Measurements from ENCODE around the gene SPATA20.

The SPATA20 gene

GRCh38 chr17:50523208-50523607 is 23.8 kb upstream of the SPATA20 start (continued):
- TF ChIP-seq, protein P1, sequence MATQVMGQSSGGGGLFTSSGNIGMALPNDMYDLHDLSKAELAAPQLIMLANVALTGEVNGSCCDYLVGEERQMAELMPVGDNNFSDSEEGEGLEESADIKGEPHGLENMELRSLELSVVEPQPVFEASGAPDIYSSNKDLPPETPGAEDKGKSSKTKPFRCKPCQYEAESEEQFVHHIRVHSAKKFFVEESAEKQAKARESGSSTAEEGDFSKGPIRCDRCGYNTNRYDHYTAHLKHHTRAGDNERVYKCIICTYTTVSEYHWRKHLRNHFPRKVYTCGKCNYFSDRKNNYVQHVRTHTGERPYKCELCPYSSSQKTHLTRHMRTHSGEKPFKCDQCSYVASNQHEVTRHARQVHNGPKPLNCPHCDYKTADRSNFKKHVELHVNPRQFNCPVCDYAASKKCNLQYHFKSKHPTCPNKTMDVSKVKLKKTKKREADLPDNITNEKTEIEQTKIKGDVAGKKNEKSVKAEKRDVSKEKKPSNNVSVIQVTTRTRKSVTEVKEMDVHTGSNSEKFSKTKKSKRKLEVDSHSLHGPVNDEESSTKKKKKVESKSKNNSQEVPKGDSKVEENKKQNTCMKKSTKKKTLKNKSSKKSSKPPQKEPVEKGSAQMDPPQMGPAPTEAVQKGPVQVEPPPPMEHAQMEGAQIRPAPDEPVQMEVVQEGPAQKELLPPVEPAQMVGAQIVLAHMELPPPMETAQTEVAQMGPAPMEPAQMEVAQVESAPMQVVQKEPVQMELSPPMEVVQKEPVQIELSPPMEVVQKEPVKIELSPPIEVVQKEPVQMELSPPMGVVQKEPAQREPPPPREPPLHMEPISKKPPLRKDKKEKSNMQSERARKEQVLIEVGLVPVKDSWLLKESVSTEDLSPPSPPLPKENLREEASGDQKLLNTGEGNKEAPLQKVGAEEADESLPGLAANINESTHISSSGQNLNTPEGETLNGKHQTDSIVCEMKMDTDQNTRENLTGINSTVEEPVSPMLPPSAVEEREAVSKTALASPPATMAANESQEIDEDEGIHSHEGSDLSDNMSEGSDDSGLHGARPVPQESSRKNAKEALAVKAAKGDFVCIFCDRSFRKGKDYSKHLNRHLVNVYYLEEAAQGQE (tag by site-specific recombination; IDR thresholded peaks at IDR 0.05): no peak
- TF ChIP-seq ZNF768 (tag by site-specific recombination; IDR thresholded peaks at IDR 0.05): no peak
- TF ChIP-seq, protein P2, sequence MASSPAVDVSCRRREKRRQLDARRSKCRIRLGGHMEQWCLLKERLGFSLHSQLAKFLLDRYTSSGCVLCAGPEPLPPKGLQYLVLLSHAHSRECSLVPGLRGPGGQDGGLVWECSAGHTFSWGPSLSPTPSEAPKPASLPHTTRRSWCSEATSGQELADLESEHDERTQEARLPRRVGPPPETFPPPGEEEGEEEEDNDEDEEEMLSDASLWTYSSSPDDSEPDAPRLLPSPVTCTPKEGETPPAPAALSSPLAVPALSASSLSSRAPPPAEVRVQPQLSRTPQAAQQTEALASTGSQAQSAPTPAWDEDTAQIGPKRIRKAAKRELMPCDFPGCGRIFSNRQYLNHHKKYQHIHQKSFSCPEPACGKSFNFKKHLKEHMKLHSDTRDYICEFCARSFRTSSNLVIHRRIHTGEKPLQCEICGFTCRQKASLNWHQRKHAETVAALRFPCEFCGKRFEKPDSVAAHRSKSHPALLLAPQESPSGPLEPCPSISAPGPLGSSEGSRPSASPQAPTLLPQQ (tag by site-specific recombination; IDR thresholded peaks at IDR 0.05): no peak
- no peak for TF ChIP-seq ZNF133 (tag by site-specific recombination; IDR thresholded peaks at IDR 0.05)

DNA sequence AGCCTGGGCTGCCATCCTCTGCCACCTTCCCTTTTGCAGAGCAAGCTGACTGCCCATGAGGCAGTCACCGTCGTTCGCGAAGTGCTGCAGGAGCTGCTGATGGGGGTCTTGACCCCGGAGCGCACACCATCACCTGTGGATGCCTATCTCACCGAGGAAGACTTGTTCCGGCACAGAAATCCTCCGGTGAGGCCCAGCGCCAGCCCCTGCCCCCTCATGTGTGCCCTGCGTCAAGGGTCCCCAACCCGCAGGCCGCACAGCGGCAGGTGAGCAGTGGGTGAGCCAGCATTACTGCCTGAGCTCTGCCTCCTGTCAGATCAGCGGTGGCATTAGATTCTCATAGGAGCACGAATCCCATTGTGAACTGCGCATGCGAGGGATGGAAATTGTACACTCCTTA is 22.1 kb upstream of the SPATA20 start:
- TF ChIP-seq PRDM4 (tag by site-specific recombination; IDR thresholded peaks at IDR 0.05) (no peak), ZNF530 (tag by site-specific recombination; IDR thresholded peaks at IDR 0.05; ENCODE audit: low read depth) (no peak), KLF9 (tag by site-specific recombination; IDR thresholded peaks at IDR 0.05; ENCODE audit: low read depth) (no peak), ZNF580 (tag by site-specific recombination; IDR thresholded peaks at IDR 0.05) (no peak), ZNF624 (tag by site-specific recombination; IDR thresholded peaks at IDR 0.05) (no peak), ZNF121 (tag by site-specific recombination; IDR thresholded peaks at IDR 0.05) (no peak), ZSCAN23 (tag by site-specific recombination; IDR thresholded peaks at IDR 0.05) (no peak), HOXD13 (CRISPR knock-in tag; IDR thresholded peaks at IDR 0.05; ENCODE audit: borderline replicate concordance) (no peak), ZNF548 (tag by site-specific recombination; IDR thresholded peaks at IDR 0.05) (no peak), ZNF398 (tag by site-specific recombination; IDR thresholded peaks at IDR 0.05) (no peak), ZBTB1 (tag by site-specific recombination; IDR thresholded peaks at IDR 0.05) (no peak), ZNF274 (IDR thresholded peaks at IDR 0.05; ENCODE audit: low read length) (no peak), ZNF274 (tag by site-specific recombination; IDR thresholded peaks at IDR 0.05; ENCODE audit: borderline replicate concordance) (no peak), ZNF514 (tag by site-specific recombination; IDR thresholded peaks at IDR 0.05) (no peak)
- TF ChIP-seq, protein P3, sequence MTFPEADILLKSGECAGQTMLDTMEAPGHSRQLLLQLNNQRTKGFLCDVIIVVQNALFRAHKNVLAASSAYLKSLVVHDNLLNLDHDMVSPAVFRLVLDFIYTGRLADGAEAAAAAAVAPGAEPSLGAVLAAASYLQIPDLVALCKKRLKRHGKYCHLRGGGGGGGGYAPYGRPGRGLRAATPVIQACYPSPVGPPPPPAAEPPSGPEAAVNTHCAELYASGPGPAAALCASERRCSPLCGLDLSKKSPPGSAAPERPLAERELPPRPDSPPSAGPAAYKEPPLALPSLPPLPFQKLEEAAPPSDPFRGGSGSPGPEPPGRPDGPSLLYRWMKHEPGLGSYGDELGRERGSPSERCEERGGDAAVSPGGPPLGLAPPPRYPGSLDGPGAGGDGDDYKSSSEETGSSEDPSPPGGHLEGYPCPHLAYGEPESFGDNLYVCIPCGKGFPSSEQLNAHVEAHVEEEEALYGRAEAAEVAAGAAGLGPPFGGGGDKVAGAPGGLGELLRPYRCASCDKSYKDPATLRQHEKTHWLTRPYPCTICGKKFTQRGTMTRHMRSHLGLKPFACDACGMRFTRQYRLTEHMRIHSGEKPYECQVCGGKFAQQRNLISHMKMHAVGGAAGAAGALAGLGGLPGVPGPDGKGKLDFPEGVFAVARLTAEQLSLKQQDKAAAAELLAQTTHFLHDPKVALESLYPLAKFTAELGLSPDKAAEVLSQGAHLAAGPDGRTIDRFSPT (tag by site-specific recombination; IDR thresholded peaks at IDR 0.05): no peak
- no peaks in the 10 kb centered on the region for H3K36me3 ChIP-seq (ENCODE audit: control insufficient read depth in 2 of 2, insufficient read depth in 1 of 2, low read length in 2 of 2)
- no peak overlapping the region for H3K4me3 ChIP-seq (ENCODE audit: low read depth, low read length)
- CTCF ChIA-PET: interaction anchor here (1.6 kb wide), 1 partner anchor 23 kb away, joined by 6 read pairs; no protein-coding TSS in a partner anchor
- no peaks in the 10 kb centered on the region for H3K9me3 ChIP-seq (ENCODE audit: control insufficient read depth, insufficient read depth, low read depth, low read length)
- no peaks in the 10 kb centered on the region for H3K4me1 ChIP-seq (ENCODE audit: control insufficient read depth, insufficient read depth, low read length)
- POLR2A ChIA-PET: interaction anchor here (0.6 kb wide), 1 partner anchor 13 kb away, joined by 3 read pairs; no protein-coding TSS in a partner anchor
- H3K27ac ChIP-seq (ENCODE audit: extremely low read depth, low read depth, low read length): no peak overlapping the region

All from HEK293 (cell line).